NB4 (cell line): Measurements from ENCODE around the gene CPED1.

ENCODE experiments used
- DNase-seq: peaks from one replicate; pipeline ENCODE4 v3.0.0; 2010; ENCODE audit warnings: low read depth
- H3K4me3 ChIP-seq: one replicate; pipeline ENCODE4 v1.5.1; 2011; ENCODE audit warnings: mild to moderate bottlenecking, low read depth, low read length, moderate library complexity
- MYC ChIP-seq: IDR thresholded peaks from 2 replicates; pipeline ENCODE4 v1.6.1; 2011; ENCODE audit warnings: low read depth, low read length
- POLR2A ChIP-seq: IDR thresholded peaks from 2 replicates; pipeline ENCODE4 v1.6.1; 2011; ENCODE audit warnings: mild to moderate bottlenecking; ENCODE audit not compliant: insufficient read length; ENCODE audit errors: extremely low read depth
- TF ChIP-seq, protein P1 (sequence below): IDR thresholded peaks from 2 replicates; pipeline ENCODE4 v1.6.1; 2011; ENCODE audit warnings: low read depth, low read length
- TF ChIP-seq, protein P2 (sequence below): IDR thresholded peaks from one replicate; pipeline ENCODE4 v1.5.1; 2012; ENCODE audit warnings: low read depth, low read length

CPED1 gene

DNA sequence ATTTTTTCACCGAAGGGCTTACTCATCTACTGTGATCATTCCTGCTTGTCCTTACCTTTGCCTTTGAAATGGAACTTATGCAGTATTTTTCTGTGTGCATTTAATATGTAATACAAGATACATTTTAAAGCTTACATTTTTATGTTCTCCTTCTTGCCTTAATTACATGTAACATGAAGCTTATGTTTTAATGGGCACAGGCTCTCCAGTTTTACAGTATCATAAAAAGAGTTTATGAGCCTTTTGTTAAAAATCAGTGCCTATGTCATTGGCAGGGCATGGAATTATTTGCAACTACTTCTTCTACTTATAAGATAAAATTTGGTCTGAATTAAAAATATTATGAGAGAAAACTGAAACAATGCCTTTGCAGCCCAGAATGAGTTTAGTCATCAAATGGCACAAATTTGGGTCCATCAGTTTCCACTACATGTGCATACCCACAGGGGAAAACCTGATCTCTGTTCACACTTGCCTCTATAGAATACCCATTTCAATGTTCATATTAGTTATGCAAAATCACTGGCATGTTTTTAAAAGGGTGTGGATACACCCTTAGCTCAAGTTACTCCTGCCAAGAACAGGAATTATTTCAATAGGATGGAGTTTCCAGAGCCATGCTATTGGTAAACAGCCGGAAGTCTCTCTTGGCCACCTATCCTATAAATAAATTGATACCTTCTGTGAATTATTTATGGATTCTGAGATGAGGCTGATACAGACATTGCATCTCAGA lies 312.3 kb downstream of the CPED1 start:
- H3K4me3 ChIP-seq, result no peak overlapping the region
- no peak for DNase-seq
- TF ChIP-seq POLR2A (no peak), MYC (no peak)
- TF ChIP-seq, protein P1, sequence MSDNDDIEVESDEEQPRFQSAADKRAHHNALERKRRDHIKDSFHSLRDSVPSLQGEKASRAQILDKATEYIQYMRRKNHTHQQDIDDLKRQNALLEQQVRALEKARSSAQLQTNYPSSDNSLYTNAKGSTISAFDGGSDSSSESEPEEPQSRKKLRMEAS, result no peak
- TF ChIP-seq, protein P2, sequence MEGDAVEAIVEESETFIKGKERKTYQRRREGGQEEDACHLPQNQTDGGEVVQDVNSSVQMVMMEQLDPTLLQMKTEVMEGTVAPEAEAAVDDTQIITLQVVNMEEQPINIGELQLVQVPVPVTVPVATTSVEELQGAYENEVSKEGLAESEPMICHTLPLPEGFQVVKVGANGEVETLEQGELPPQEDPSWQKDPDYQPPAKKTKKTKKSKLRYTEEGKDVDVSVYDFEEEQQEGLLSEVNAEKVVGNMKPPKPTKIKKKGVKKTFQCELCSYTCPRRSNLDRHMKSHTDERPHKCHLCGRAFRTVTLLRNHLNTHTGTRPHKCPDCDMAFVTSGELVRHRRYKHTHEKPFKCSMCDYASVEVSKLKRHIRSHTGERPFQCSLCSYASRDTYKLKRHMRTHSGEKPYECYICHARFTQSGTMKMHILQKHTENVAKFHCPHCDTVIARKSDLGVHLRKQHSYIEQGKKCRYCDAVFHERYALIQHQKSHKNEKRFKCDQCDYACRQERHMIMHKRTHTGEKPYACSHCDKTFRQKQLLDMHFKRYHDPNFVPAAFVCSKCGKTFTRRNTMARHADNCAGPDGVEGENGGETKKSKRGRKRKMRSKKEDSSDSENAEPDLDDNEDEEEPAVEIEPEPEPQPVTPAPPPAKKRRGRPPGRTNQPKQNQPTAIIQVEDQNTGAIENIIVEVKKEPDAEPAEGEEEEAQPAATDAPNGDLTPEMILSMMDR, result no peak

DNA sequence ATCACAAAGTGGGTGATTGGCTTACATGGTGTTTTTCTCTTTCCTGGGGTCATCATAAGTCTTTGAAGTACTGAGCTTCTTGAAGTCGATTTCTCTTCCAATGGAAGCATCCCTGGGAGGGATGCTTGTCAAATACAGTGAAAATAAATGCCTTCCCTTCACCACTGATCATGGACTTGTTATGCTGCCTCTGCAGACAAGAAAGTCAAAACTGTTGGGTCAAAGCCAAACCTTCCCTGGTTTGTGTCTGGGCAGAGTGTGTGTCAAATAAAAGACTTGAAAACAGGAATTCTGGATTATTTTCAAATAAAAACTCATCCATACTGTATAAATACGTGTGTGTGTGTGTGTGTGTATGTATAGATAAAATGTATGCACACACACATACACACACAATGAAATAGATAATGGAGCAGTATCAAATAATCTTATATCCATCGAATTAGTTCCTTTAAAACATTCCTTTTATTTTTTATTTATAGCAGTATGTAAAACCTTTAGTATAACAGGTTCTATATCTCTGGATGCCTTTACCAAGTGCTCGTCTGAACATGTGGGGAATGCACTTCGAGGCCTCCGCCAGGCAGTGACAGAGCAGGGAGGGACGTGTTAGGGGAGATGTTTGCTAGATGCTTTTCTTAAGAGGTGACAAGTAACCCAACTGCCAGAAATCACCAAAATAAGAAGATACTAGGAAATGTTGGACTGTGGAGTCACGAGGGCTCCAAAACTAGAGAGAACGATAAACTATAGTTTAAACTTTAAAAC lies 313.1 kb downstream of the CPED1 start:
- no peak overlapping the region for H3K4me3 ChIP-seq
- DNase-seq, result no peak
- no peak for TF ChIP-seq POLR2A
- TF ChIP-seq MYC, result no peak
- TF ChIP-seq, protein P1, result no peak

GRCh38 chr7:121302214-121302745 lies 313.8 kb downstream of the CPED1 start:
- DNase-seq, result no peak
- H3K4me3 ChIP-seq, result no peak overlapping the region
- TF ChIP-seq, protein P1, result no peak
- TF ChIP-seq POLR2A, result no peak
- TF ChIP-seq MYC, result no peak
- TF ChIP-seq, protein P2, result no peak

- DNase-seq, result no peak
These were observed 315.1 kb downstream of the CPED1 start for GRCh38 chr7:121303422-121304101.

DNA sequence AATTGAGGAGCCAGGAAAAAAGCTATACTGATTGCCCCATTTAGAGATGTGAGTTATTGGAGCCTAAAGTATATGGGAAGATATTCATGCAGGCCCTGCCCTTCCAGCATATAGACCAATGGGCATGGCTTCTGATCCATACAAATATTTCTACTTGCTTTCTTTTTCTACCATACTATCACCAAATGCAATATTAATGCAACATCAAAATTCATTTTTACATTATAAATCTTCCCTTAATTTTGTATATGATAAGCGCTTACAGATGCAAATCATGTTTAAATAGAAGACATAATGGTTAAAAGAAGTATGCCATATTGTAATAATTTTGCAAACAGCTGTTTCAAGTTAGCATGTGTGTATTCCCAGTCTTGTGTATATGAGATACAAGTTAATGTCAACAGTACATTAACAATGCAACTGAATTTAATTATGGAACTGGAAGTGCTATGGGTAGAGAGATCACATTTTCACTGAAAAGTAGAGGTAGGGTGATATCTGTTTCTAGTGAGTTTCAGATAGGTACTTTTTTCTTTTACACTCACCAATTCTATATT lies 315.7 kb downstream of the CPED1 start:
- H3K4me3 ChIP-seq, result no peak overlapping the region
- no peak for DNase-seq
- TF ChIP-seq, protein P2, result no peak
- TF ChIP-seq MYC, result no peak
- TF ChIP-seq, protein P1, result no peak
- TF ChIP-seq POLR2A, result no peak

More at GRCh38 chr7:121303422-121304101, 315.1 kb downstream of the CPED1 start:
- H3K4me3 ChIP-seq, result no peak overlapping the region
- no peak for TF ChIP-seq POLR2A
- TF ChIP-seq MYC, result no peak
- TF ChIP-seq, protein P2, result no peak
- TF ChIP-seq, protein P1, result no peak

- TF ChIP-seq, protein P2, result no peak
- TF ChIP-seq, protein P1, result no peak
- no peak for TF ChIP-seq POLR2A
- no peak for TF ChIP-seq MYC
- no peak overlapping the region for H3K4me3 ChIP-seq
- DNase-seq, result no peak
These were observed 316.6 kb downstream of the CPED1 start for GRCh38 chr7:121305109-121305508.
